Measurements from ENCODE around the gene TMEM51. TPM values are rescaled to one million over a fixed set of nuclear protein-coding genes. Genes with fewer than 3 reads are reported as not detected.
A peak's percentile ranks its signal among the peaks of the same experiment; 100 is the strongest.
"Not testable (repeated sequence)": the region's sequence is repeated elsewhere in the genome, so short reads cannot be mapped to it uniquely, and the experiment has no call there.

Gene TMEM51
- total and polyA plus RNA-seq, 5 donors: 3.7 to 5.4 (median 4.3) TPM

GRCh38 chr1:15128077-15128476 lies 25.5 kb upstream of the TMEM51 start:
- 73% methylated on average over 6 of the region's 6 CpGs for WGBS
- no peaks in the 10 kb centered on the region for H3K9me3 ChIP-seq (ENCODE audit: control insufficient read depth, low read length)
- H3K27ac ChIP-seq (ENCODE audit: low read length): no peak overlapping the region
- no peak overlapping the region for H3K4me3 ChIP-seq (ENCODE audit: low read length)
- DNase-seq (no peak), ATAC-seq (no peak)
- no peaks in the 10 kb centered on the region for H3K27me3 ChIP-seq (ENCODE audit: control insufficient read depth, insufficient read depth)
- H3K4me1 ChIP-seq (ENCODE audit: control insufficient read depth, insufficient read depth, low read length): no peaks in the 10 kb centered on the region
- intact Hi-C loops (cut with DNase I): loop anchor here (2.0 to 10.0 kb wide), 4 partner anchors 144 to 177 kb away; no protein-coding TSS in a partner anchor

GRCh38 chr1:15128520-15129313 lies 24.8 kb upstream of the TMEM51 start:
- no peak overlapping the region for H3K4me3 ChIP-seq (ENCODE audit: low read length)
- DNase-seq (peak; percentile 44 to 86 (median 80)), ATAC-seq (peak; percentile 85 to 92)
- H3K9me3 ChIP-seq (ENCODE audit: control insufficient read depth, low read length): no peaks in the 10 kb centered on the region
- H3K27ac ChIP-seq (ENCODE audit: low read length): no peak overlapping the region
- H3K27me3 ChIP-seq (ENCODE audit: control insufficient read depth, insufficient read depth): no peaks in the 10 kb centered on the region
- no peaks in the 10 kb centered on the region for H3K4me1 ChIP-seq (ENCODE audit: control insufficient read depth, insufficient read depth, low read length)
- WGBS: 42% methylated on average over 18 of the region's 18 CpGs
- intact Hi-C loops (cut with DNase I): loop anchor here (2.0 to 10.0 kb wide), 4 partner anchors 144 to 176 kb away; no protein-coding TSS in a partner anchor

- ATAC-seq: no peak
- intact Hi-C loops (cut with DNase I): loop anchor here (2.0 to 10.0 kb wide), 4 partner anchors 142 to 175 kb away; no protein-coding TSS in a partner anchor
- no peak overlapping the region for H3K4me3 ChIP-seq (ENCODE audit: low read length)
- no peaks in the 10 kb centered on the region for H3K4me1 ChIP-seq (ENCODE audit: control insufficient read depth, insufficient read depth, low read length)
- DNase-seq: no peak
- no peaks in the 10 kb centered on the region for H3K9me3 ChIP-seq (ENCODE audit: control insufficient read depth, low read length)
- no peaks in the 10 kb centered on the region for H3K27me3 ChIP-seq (ENCODE audit: control insufficient read depth, insufficient read depth)
- H3K27ac ChIP-seq (ENCODE audit: low read length): no peak overlapping the region
- 82% methylated on average over 4 of the region's 4 CpGs for WGBS
These were observed 23.6 kb upstream of the TMEM51 start for GRCh38 chr1:15129944-15130343.

- 87% methylated on average over 3 of the region's 3 CpGs for WGBS
- Histone ChIP-seq H3K4me3 (ENCODE audit: low read length) (no peak overlapping the region), H3K27me3 (ENCODE audit: control insufficient read depth, insufficient read depth) (no peaks in the 10 kb centered on the region), H3K9me3 (ENCODE audit: control insufficient read depth, low read length) (no peaks in the 10 kb centered on the region), H3K4me1 (ENCODE audit: control insufficient read depth, insufficient read depth, low read length) (no peaks in the 10 kb centered on the region), H3K27ac (ENCODE audit: low read length) (no peak overlapping the region)
- no peak for ATAC-seq
- intact Hi-C loops (cut with DNase I): loop anchor here in 1 of 4 donors (5.0 kb wide), 1 partner anchor 142 kb away; no protein-coding TSS in a partner anchor
- no peak for DNase-seq
These were observed 22.9 kb upstream of the TMEM51 start for GRCh38 chr1:15130607-15131006.

DNA sequence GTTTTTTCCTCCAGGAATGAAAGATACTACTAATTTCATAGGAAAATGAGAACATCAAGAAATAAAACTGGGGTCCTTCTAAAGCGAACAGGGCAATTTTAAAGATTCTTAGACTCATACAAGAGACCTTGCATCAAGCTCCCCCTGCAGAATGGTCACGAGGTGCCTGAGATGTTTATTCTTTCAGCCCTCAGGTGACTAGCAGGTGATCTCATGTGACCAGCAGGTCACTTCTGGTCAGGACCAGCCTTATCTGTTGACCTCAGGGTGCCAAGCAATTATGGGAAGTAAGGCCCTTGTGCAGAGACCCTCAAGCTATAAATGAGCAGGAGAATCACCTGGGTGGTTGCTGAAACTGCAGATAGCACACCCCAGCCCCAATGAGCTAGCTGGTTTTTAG lies 20.6 kb upstream of the TMEM51 start:
- H3K27me3 ChIP-seq (ENCODE audit: control insufficient read depth, insufficient read depth): no peaks in the 10 kb centered on the region
- 85% methylated on average over 2 of the region's 2 CpGs for WGBS
- ATAC-seq (no peak), DNase-seq (no peak)
- no peak overlapping the region for H3K4me3 ChIP-seq (ENCODE audit: low read length)
- intact Hi-C loops (cut with DNase I): loop anchor here in 1 of 4 donors (5.0 kb wide), 1 partner anchor 139 kb away; no protein-coding TSS in a partner anchor
- H3K9me3 ChIP-seq (ENCODE audit: control insufficient read depth, low read length): no peaks in the 10 kb centered on the region
- no peaks in the 10 kb centered on the region for H3K4me1 ChIP-seq (ENCODE audit: control insufficient read depth, insufficient read depth, low read length)
- H3K27ac ChIP-seq (ENCODE audit: low read length): no peak overlapping the region

DNA sequence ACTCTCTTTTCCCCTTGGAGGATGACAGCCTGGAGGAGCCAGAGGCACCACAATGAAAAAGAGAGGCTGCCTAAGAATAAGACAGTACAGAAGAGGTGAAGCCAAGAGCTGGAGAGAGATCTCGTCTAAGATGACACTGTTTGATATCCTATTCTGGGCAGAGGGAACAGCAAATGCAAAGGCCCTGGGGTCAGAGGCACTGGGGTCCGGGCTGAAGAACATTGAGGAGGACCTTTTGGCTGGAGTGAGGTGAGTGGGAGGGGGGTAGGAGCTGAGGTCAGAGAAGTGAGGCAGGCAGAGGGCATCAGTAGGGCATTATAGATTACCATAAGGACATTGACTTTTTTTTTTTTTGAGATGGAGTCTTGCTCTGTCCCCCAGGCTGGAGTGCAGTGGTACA lies 19.3 kb upstream of the TMEM51 start:
- ATAC-seq (no peak), DNase-seq (no peak)
- Histone ChIP-seq H3K4me1 (ENCODE audit: control insufficient read depth, insufficient read depth, low read length) (no peaks in the 10 kb centered on the region), H3K4me3 (ENCODE audit: low read length) (no peak overlapping the region), H3K9me3 (ENCODE audit: control insufficient read depth, low read length) (no peaks in the 10 kb centered on the region), H3K27ac (ENCODE audit: low read length) (no peak overlapping the region), H3K27me3 (ENCODE audit: control insufficient read depth, insufficient read depth) (no peaks in the 10 kb centered on the region)
- WGBS: 86% methylated on average over 2 of the region's 2 CpGs
- intact Hi-C loops (cut with DNase I): loop anchor here in 1 of 4 donors (5.0 kb wide), 1 partner anchor 138 kb away; no protein-coding TSS in a partner anchor

GRCh38 chr1:15135604-15136003 lies 17.9 kb upstream of the TMEM51 start:
- intact Hi-C loops (cut with DNase I); H3K9me3 ChIP-seq (ENCODE audit: control insufficient read depth, low read length); ATAC-seq; DNase-seq; H3K4me1 ChIP-seq (ENCODE audit: control insufficient read depth, insufficient read depth, low read length); H3K27ac ChIP-seq (ENCODE audit: low read length); H3K4me3 ChIP-seq (ENCODE audit: low read length); H3K27me3 ChIP-seq (ENCODE audit: control insufficient read depth, insufficient read depth): not testable (repeated sequence)
- 80% methylated on average over 10 of the region's 10 CpGs for WGBS

DNA sequence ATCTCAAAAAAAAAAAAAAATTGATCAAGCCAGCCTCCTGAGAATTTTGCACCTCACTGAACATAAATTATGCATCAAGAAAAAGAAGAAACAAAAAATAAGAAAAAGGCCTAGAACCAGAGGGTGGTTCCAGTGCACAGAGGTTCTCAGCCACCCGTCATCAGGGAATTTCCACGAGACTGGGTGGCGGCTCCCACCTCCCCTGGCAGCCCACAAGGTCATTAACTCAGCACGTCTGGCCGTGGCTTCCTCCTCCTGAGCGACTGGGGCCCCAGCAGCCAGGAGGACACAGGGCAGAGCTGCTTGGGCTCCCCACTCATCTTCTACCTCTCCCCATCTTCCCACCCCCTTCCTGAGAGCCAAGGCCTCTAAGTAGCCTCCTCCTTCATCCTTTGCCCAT lies 15.7 kb upstream of the TMEM51 start:
- DNase-seq (no peak), ATAC-seq (no peak)
- H3K27me3 ChIP-seq (ENCODE audit: control insufficient read depth, insufficient read depth): no peaks in the 10 kb centered on the region
- no peak overlapping the region for H3K27ac ChIP-seq (ENCODE audit: low read length)
- H3K9me3 ChIP-seq (ENCODE audit: control insufficient read depth, low read length): no peaks in the 10 kb centered on the region
- no peak overlapping the region for H3K4me3 ChIP-seq (ENCODE audit: low read length)
- WGBS: 56% methylated on average over 6 of the region's 6 CpGs
- no peaks in the 10 kb centered on the region for H3K4me1 ChIP-seq (ENCODE audit: control insufficient read depth, insufficient read depth, low read length)
- intact Hi-C loops (cut with DNase I): no loop called here

- H3K27me3 ChIP-seq (ENCODE audit: control insufficient read depth, insufficient read depth): no peaks in the 10 kb centered on the region
- no peak overlapping the region for H3K27ac ChIP-seq (ENCODE audit: low read length)
- intact Hi-C loops (cut with DNase I): no loop called here
- H3K9me3 ChIP-seq (ENCODE audit: control insufficient read depth, low read length): no peaks in the 10 kb centered on the region
- DNase-seq (no peak), ATAC-seq (peak in 1 of 2 donors; percentile 40)
- H3K4me1 ChIP-seq (ENCODE audit: control insufficient read depth, insufficient read depth, low read length): no peaks in the 10 kb centered on the region
- H3K4me3 ChIP-seq (ENCODE audit: low read length): no peak overlapping the region
- WGBS: 59% methylated on average over 15 of the region's 15 CpGs
These were observed 13.7 kb upstream of the TMEM51 start for GRCh38 chr1:15139654-15140350.

DNA sequence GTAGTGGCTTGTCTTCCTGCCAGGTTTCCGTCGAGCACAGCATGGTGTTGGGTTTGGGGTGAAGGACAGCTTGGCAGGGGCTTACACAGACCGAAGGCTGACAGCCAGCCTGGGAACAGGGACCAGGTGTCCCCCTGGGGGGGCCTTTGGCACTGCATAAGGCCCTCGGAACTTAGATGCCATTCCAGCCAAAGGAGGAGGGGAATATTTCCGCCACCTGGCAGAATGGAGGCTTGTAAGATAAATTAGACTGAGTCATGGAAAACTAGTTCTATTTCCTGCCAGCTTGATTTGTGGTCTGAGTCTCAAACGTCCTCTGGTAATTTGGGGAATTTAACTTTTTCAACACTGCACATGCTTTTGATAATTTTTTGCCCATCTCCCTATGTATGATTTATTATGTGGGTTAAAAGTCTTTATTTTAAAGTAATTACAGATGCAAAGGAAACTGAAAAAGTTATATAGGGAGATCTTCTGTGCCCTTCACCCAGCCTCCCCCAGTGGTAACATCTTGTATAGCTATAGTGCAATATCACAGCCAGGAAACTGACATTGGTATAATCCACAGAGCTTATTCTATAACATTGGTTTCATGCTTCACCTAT lies 11.5 kb upstream of the TMEM51 start:
- DNase-seq (no peak), ATAC-seq (peak in 1 of 2 donors; percentile 47)
- Histone ChIP-seq H3K4me3 (ENCODE audit: low read length) (no peak overlapping the region), H3K4me1 (ENCODE audit: control insufficient read depth, insufficient read depth, low read length) (no peaks in the 10 kb centered on the region), H3K27ac (ENCODE audit: low read length) (no peak overlapping the region), H3K27me3 (ENCODE audit: control insufficient read depth, insufficient read depth) (no peaks in the 10 kb centered on the region), H3K9me3 (ENCODE audit: control insufficient read depth, low read length) (no peaks in the 10 kb centered on the region)
- WGBS: 22% methylated on average over 6 of the region's 6 CpGs
- intact Hi-C loops (cut with DNase I): no loop called here

DNA sequence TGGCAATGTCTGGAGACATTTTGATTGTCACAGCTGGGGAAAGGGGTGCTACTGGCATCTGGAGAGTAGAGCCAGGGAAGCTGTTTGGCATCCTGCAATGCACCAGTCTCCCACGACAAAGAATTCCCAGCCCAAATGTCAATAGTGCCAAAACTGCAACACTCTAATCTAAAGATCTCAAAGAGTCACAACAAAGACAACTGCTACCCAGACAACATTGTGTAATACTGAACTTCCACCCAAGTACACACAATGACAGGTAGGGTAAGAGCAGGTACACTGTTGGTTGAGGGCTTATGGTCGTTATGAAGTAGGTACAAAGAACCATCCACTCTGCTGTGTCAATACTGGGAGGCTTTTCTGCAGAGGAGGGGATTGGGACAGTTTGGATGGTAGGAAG lies 8.2 kb upstream of the TMEM51 start:
- DNase-seq (no peak), ATAC-seq (no peak)
- intact Hi-C loops (cut with DNase I): no loop called here
- Histone ChIP-seq H3K4me1 (ENCODE audit: control insufficient read depth, insufficient read depth, low read length) (no peaks in the 10 kb centered on the region), H3K4me3 (ENCODE audit: low read length) (no peak overlapping the region), H3K27me3 (ENCODE audit: control insufficient read depth, insufficient read depth) (no peaks in the 10 kb centered on the region), H3K9me3 (ENCODE audit: control insufficient read depth, low read length) (no peaks in the 10 kb centered on the region), H3K27ac (ENCODE audit: low read length) (no peak overlapping the region)
- 74% methylated on average over 2 of the region's 2 CpGs for WGBS

Data from right cardiac atrium (tissue), 5 donors.